Sciatic nerve (tissue), 2 donors: Measurements from ENCODE around the gene FKBP5. TPM values are rescaled to one million over a fixed set of nuclear protein-coding genes. Genes with fewer than 3 reads are reported as not detected.

ENCODE experiments used
- ATAC-seq: fragments of 200-7000 bp; cut with Tn5 transposase; one replicate; pipeline ENCODE4 v1.9.1; 2020; ENCODE audit warnings: mild to moderate bottlenecking, moderate library complexity
- DNase-seq: peaks from one replicate; pipeline ENCODE4 v3.0.0-alpha.2; 2020; ENCODE audit warnings: low spot score
- intact Hi-C: fragments of 100-400 bp; cut with DNase I; formaldehyde crosslinking; loops from one replicate; pipeline ENCODE4 v1.14.2; 2022
- total RNA-seq: library from RNA; stranded (reverse); fragmentation: NEBNext Ultra II Directional; extraction: Animal tissue kit (Norgen Biotek cat#: 25700); gene quantifications from one replicate; pipeline ENCODE4 v1.2.1, GENCODE V29; 2021
- donor health status: DM: no; HTN: no; CAD: no.
- donor health status: DM: no; HTN: no; CAD: no.

The FKBP5 gene
- total RNA-seq, 1 donor from 2014 or later: 23.6 TPM

GRCh38 chr6:35725081-35725708 is 36.5 kb upstream of the FKBP5 start:
- intact Hi-C loops: no loop called here
- ATAC-seq (no peak), DNase-seq (no peak)

- ATAC-seq: no peak
- no peak for DNase-seq
- intact Hi-C loops: no loop called here
Measured at GRCh38 chr6:35724471-35724870, 35.8 kb upstream of the FKBP5 start.

- no peak for ATAC-seq
- DNase-seq: no peak
- intact Hi-C loops: no loop called here
Measured at GRCh38 chr6:35724059-35724458, 35.3 kb upstream of the FKBP5 start.

- ATAC-seq (no peak), DNase-seq (no peak)
- intact Hi-C loops: no loop called here
Measured at GRCh38 chr6:35723587-35723986, 34.9 kb upstream of the FKBP5 start.

- intact Hi-C loops: no loop called here
Measured at GRCh38 chr6:35722121-35722761, 33.5 kb upstream of the FKBP5 start.

GRCh38 chr6:35719830-35720733 is 31.4 kb upstream of the FKBP5 start:
- intact Hi-C loops: no loop called here
- DNase-seq (peak; percentile 65), ATAC-seq (peak; percentile 61)

More at GRCh38 chr6:35722121-35722761, 33.5 kb upstream of the FKBP5 start:
- DNase-seq (no peak), ATAC-seq (peak; percentile 49)

- intact Hi-C loops: no loop called here
- ATAC-seq: no peak
- DNase-seq: no peak
Measured at GRCh38 chr6:35719404-35719829, 30.7 kb upstream of the FKBP5 start.

GRCh38 chr6:35718911-35719381 is 30.2 kb upstream of the FKBP5 start:
- peak; percentile 41 for DNase-seq
- ATAC-seq: no peak
- intact Hi-C loops: no loop called here

- no peak for ATAC-seq
Measured at GRCh38 chr6:35718375-35718736, 29.6 kb upstream of the FKBP5 start.

GRCh38 chr6:35717449-35718374 is 29.0 kb upstream of the FKBP5 start:
- ATAC-seq (no peak), DNase-seq (peak; percentile 40)
- intact Hi-C loops: no loop called here

More at GRCh38 chr6:35718375-35718736, 29.6 kb upstream of the FKBP5 start:
- no peak for DNase-seq
- intact Hi-C loops: no loop called here

GRCh38 chr6:35716798-35717197 is 28.1 kb upstream of the FKBP5 start:
- ATAC-seq (no peak), DNase-seq (peak; percentile 30)
- intact Hi-C loops: no loop called here

- intact Hi-C loops: no loop called here
- DNase-seq: peak; percentile 17
- no peak for ATAC-seq
Measured at GRCh38 chr6:35713006-35713767, 24.5 kb upstream of the FKBP5 start.

GRCh38 chr6:35711731-35712130 is 23.0 kb upstream of the FKBP5 start:
- intact Hi-C loops: no loop called here
- DNase-seq (no peak), ATAC-seq (no peak)

- no peak for ATAC-seq
- peak; percentile 2 for DNase-seq
- intact Hi-C loops: no loop called here
Measured at GRCh38 chr6:35710241-35710847, 21.6 kb upstream of the FKBP5 start.

GRCh38 chr6:35708585-35708984 is 19.9 kb upstream of the FKBP5 start:
- intact Hi-C loops: no loop called here
- no peak for ATAC-seq
- no peak for DNase-seq

GRCh38 chr6:35707714-35708407 is 19.1 kb upstream of the FKBP5 start:
- DNase-seq: no peak
- intact Hi-C loops: no loop called here
- no peak for ATAC-seq

- DNase-seq (no peak), ATAC-seq (no peak)
- intact Hi-C loops: no loop called here
Measured at GRCh38 chr6:35706468-35706867, 17.8 kb upstream of the FKBP5 start.
